Natural killer cell (primary cell): ENCODE data around the gene CFAP206. TPM values are rescaled to one million over a fixed set of nuclear protein-coding genes. Genes with fewer than 3 reads are reported as not detected.

Experiments
- ATAC-seq, 3 donors: fragments of 150-1000 bp in 2 of 3; fragments of 200-7000 bp in 1 of 3; cut with Tn5 transposase; 1 replicate in 1 of 3; 2 replicates in 2 of 3; pipeline ENCODE4 v1.10.0; 2021; ENCODE audit warnings: mild to moderate bottlenecking in 2 of 3, moderate library complexity in 2 of 3
- DNase-seq, 2 donors: peaks; one replicate each; pipeline versions ENCODE4 v3.0.0 to v3.0.0-alpha.2; 2013 to 2021; ENCODE audit warnings: mixed read lengths in 1 of 2
- H3K27ac ChIP-seq: one replicate; pipeline ENCODE4 v1.5.1; 2013; ENCODE audit warnings: mild to moderate bottlenecking, low read length
- H3K27me3 ChIP-seq: one replicate; pipeline ENCODE4 v1.6.1; 2013; ENCODE audit warnings: low read length; ENCODE audit not compliant: control insufficient read depth, insufficient read depth
- H3K36me3 ChIP-seq: one replicate; pipeline ENCODE4 v1.6.1; 2013; ENCODE audit warnings: low read length; ENCODE audit not compliant: control insufficient read depth, insufficient read depth
- H3K4me1 ChIP-seq: one replicate; pipeline ENCODE4 v1.6.1; 2013; ENCODE audit warnings: low read length; ENCODE audit not compliant: control insufficient read depth, insufficient read depth
- H3K4me3 ChIP-seq: one replicate; pipeline ENCODE4 v1.5.1; 2013; ENCODE audit warnings: low read length
- H3K9me3 ChIP-seq: one replicate; pipeline ENCODE4 v1.6.1; 2013; ENCODE audit warnings: low read length; ENCODE audit not compliant: control insufficient read depth, insufficient read depth
- H3K27ac Mint-ChIP-seq, 2 donors: one replicate each; pipeline ENCODE4 v1.8.0; 2022; ENCODE audit warnings: mild to moderate bottlenecking in 2 of 2, mixed read lengths in 2 of 2, moderate library complexity in 1 of 2
- H3K27me3 Mint-ChIP-seq, 2 donors: one replicate each; pipeline ENCODE4 v1.8.0; 2022; ENCODE audit warnings: low read depth in 2 of 2, mixed read lengths in 2 of 2
- H3K36me3 Mint-ChIP-seq: one replicate; pipeline ENCODE4 v1.8.0; 2022; ENCODE audit warnings: mixed read lengths
- H3K4me1 Mint-ChIP-seq, 2 donors: one replicate each; pipeline ENCODE4 v1.8.0; 2022; ENCODE audit warnings: mixed read lengths in 2 of 2
- H3K4me3 Mint-ChIP-seq: one replicate; pipeline ENCODE4 v1.8.0; 2022; ENCODE audit warnings: mild to moderate bottlenecking, moderate library complexity, mixed read lengths
- H3K9me3 Mint-ChIP-seq, 2 donors: one replicate each; pipeline ENCODE4 v1.8.0; 2022; ENCODE audit warnings: mixed read lengths in 2 of 2
- WGBS: methylation state at CpG from one replicate; pipeline ENCODE4 v1.1.7; 2013; ENCODE audit warnings: missing lambda C conversion rate; ENCODE audit not compliant: insufficient coverage; 5-methylcytosine and 5-hydroxymethylcytosine counted together
- intact Hi-C: fragments of 100-400 bp; cut with micrococcal nuclease; formaldehyde crosslinking; loops from one replicate; pipeline ENCODE4 v1.14.2; 2022
- total RNA-seq, 4 donors: library from RNA; stranded (reverse); fragments of 120-200 nt in 1 of 4; gene quantifications; one replicate each; pipeline versions ENCODE4 v1.2.3 to v1.2.4, GENCODE V29; 2013 to 2022
- TF ChIP-seq, protein P1 (sequence below): fragments of 200-600 bp; IDR thresholded peaks from one replicate; pipeline ENCODE4 v1.8.0; 2022; ENCODE audit warnings: antibody characterized with exemption

CFAP206 gene
- total RNA-seq, 3 donors from 2014 or later (not counting 1 experiment from before 2014, with no cell fraction given): not detected

DNA sequence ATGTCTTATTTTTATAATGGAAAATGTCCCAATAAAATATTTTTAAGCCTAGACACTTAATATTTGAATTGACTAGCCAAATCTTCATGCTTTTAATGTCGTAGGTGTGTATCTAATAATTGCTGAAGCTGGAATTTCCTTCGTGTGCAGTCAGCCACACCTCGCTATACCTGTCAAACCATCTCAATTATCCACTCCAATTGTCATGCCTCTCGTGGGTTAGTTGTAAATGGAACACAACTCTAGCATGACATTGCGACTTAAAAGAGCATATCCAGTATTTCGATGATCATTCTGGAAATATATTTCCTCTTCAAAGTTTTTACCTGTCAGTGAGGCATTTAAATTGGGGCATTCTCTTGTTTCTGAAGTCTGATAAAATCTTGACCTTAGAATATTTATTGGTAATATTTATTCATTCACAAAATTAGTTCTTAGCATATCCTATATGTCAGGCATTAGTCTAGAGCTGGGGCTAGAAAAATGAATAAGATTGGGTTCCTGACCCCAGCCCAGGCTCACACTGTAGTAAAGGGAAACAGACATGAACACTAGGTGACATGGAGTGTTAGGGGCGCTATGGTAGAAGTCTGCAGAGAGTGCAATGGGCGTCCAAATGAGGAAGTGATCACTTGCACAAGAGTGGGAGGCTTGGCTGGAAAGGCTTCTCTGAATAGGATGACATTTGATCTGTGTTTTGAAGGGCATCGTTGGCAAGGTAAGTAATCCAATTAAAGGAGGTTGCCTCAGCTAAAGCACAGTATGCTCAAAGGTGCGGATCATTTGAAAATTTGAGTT, 11.0 kb upstream of the CFAP206 start:
- no peaks in the 10 kb centered on the region for H3K27me3 ChIP-seq
- no peaks in the 10 kb centered on the region for H3K4me1 ChIP-seq
- H3K27ac Mint-ChIP-seq: no peak overlapping the region
- H3K36me3 ChIP-seq: no peaks in the 10 kb centered on the region
- no peaks in the 10 kb centered on the region for H3K9me3 ChIP-seq
- H3K27ac ChIP-seq: no peak overlapping the region
- peaks cover 5% of the 10 kb centered on the region in 2 donors for H3K4me1 Mint-ChIP-seq
- no peaks in the 10 kb centered on the region for H3K27me3 Mint-ChIP-seq
- ATAC-seq: no peak
- intact Hi-C loops: no loop called here
- TF ChIP-seq, protein P1, sequence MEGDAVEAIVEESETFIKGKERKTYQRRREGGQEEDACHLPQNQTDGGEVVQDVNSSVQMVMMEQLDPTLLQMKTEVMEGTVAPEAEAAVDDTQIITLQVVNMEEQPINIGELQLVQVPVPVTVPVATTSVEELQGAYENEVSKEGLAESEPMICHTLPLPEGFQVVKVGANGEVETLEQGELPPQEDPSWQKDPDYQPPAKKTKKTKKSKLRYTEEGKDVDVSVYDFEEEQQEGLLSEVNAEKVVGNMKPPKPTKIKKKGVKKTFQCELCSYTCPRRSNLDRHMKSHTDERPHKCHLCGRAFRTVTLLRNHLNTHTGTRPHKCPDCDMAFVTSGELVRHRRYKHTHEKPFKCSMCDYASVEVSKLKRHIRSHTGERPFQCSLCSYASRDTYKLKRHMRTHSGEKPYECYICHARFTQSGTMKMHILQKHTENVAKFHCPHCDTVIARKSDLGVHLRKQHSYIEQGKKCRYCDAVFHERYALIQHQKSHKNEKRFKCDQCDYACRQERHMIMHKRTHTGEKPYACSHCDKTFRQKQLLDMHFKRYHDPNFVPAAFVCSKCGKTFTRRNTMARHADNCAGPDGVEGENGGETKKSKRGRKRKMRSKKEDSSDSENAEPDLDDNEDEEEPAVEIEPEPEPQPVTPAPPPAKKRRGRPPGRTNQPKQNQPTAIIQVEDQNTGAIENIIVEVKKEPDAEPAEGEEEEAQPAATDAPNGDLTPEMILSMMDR: no peak
- no peak overlapping the region for H3K4me3 Mint-ChIP-seq
- no peak overlapping the region for H3K4me3 ChIP-seq
- WGBS: 77% methylated on average over 10 of the region's 10 CpGs
- no peaks in the 10 kb centered on the region for H3K9me3 Mint-ChIP-seq
- no peaks in the 10 kb centered on the region for H3K36me3 Mint-ChIP-seq
- no peak for DNase-seq

DNA sequence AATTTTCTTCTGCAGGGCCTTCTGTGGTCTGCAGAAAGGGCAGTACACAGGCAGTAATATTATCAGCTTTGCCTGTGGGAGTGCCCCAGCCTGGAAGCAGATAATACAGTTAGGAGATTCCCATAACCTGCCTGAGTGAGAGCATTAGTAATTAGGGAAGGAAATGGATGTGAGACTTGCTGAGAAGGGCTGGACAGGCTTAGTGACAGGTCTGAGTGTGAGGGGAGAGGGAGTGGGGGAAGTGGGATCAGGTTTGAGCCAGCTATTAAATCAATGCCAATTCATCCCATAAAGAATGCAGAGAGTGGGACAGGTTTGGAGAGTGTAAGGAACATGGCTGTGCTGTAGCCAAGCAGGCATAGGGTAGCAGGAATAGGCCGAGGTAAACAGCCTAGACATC, 10.1 kb upstream of the CFAP206 start:
- no peak overlapping the region for H3K27ac Mint-ChIP-seq
- WGBS: 87% methylated on average over 1 of the region's 1 CpG
- intact Hi-C loops: no loop called here

DNA sequence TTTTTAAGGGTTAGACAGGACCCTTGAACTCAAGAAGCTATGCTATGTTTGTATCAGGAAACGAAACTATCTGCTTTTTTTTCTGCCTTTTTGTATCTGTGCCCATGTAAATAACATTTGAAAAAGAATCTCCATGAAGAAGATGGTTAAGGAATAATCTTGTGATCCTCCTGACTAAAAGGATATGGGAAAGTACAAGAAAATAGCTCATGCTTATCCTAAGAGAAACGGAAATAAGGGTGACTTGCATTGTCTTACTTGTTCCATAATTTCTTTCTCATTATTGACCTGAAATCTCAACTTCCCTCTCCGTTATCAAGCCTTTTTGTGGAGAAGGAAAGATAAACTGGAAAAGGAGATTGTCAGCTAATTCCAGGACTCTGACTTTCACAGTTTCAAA, 5.9 kb upstream of the CFAP206 start:
- ATAC-seq (no peak), DNase-seq (no peak)
- intact Hi-C loops: loop anchor here (10.0 kb wide), 1 partner anchor 1683 kb away; the partner anchor contains the start of gene PNRC1
- H3K4me3 ChIP-seq: no peak overlapping the region
- Mint-ChIP-seq H3K36me3 (no peaks in the 10 kb centered on the region), H3K9me3 (no peaks in the 10 kb centered on the region), H3K27ac (no peak overlapping the region), H3K27me3 (peaks cover 0 to 15% of the 10 kb centered on the region in 2 donors), H3K4me1 (no peaks in the 10 kb centered on the region), H3K4me3 (no peak overlapping the region)
- TF ChIP-seq, protein P1: no peak
- 100% methylated on average over 2 of the region's 3 CpGs for WGBS
- H3K27ac ChIP-seq: no peak overlapping the region
- H3K27me3 ChIP-seq: peaks cover 7% of the 10 kb centered on the region
- H3K4me1 ChIP-seq: no peaks in the 10 kb centered on the region
- H3K9me3 ChIP-seq: no peaks in the 10 kb centered on the region
- H3K36me3 ChIP-seq: no peaks in the 10 kb centered on the region

More for the DNA sequence above, 10.1 kb upstream of the CFAP206 start:
- DNase-seq: no peak
- no peak overlapping the region for H3K4me3 Mint-ChIP-seq
- H3K36me3 Mint-ChIP-seq: no peaks in the 10 kb centered on the region
- H3K27ac ChIP-seq: no peak overlapping the region
- H3K27me3 Mint-ChIP-seq: no peaks in the 10 kb centered on the region
- H3K9me3 Mint-ChIP-seq: no peaks in the 10 kb centered on the region
- TF ChIP-seq, protein P1: no peak
- no peaks in the 10 kb centered on the region for H3K27me3 ChIP-seq
- ATAC-seq: no peak
- no peak overlapping the region for H3K4me3 ChIP-seq
- H3K36me3 ChIP-seq: no peaks in the 10 kb centered on the region
- no peaks in the 10 kb centered on the region for H3K4me1 ChIP-seq
- no peaks in the 10 kb centered on the region for H3K9me3 ChIP-seq
- H3K4me1 Mint-ChIP-seq: peaks cover 5% of the 10 kb centered on the region in 2 donors
